WTC11 (cell line): ENCODE measurements around the gene FCHSD1. TPM values are rescaled to one million over a fixed set of nuclear protein-coding genes. Genes with fewer than 3 reads are reported as not detected.

ENCODE experiments used
- ATAC-seq: fragments of 200-7000 bp; cut with Tn5 transposase; 2 replicates; pipeline ENCODE4 v1.10.0; 2021; ENCODE audit warnings: mild to moderate bottlenecking, moderate library complexity
- CTCF ChIA-PET: fragments of 300-600 bp; sonication (Branson Sonifier 250); formaldehyde crosslinking; loops from one replicate; lab custom pipeline; 2021; ENCODE audit warnings: antibody characterized with exemption; lab: Charles Lee
- POLR2A ChIA-PET: fragments of 350-600 bp; sonication (Branson Sonifier 250); formaldehyde crosslinking; loops from one replicate; lab custom pipeline; 2021; ENCODE audit warnings: antibody characterized with exemption; lab: Charles Lee
- DNase-seq: peaks from one replicate; pipeline ENCODE4 v3.0.0; 2021; ENCODE audit warnings: low spot score
- H3K27ac Mint-ChIP-seq: 2 replicates; pipeline ENCODE4 v1.8.0; 2021; ENCODE audit warnings: mixed read lengths
- H3K27me3 Mint-ChIP-seq: 2 replicates; pipeline ENCODE4 v1.8.0; 2021; ENCODE audit warnings: low read depth, mild to moderate bottlenecking, moderate library complexity, mixed read lengths
- H3K36me3 Mint-ChIP-seq: 2 replicates; pipeline ENCODE4 v1.8.0; 2021; ENCODE audit warnings: mixed read lengths
- H3K4me1 Mint-ChIP-seq: 2 replicates; pipeline ENCODE4 v1.8.0; 2022; ENCODE audit warnings: mixed read lengths
- H3K4me3 Mint-ChIP-seq: 2 replicates; pipeline ENCODE4 v1.8.0; 2021; ENCODE audit warnings: mild to moderate bottlenecking, moderate library complexity, mixed read lengths
- H3K9me3 Mint-ChIP-seq: 2 replicates; pipeline ENCODE4 v1.8.0; 2021; ENCODE audit warnings: mixed read lengths
- CREB1 ChIP-seq: sonication (generic); formaldehyde crosslinking; IDR thresholded peaks from 2 replicates; pipeline ENCODE4 v1.8.0; 2023; ENCODE audit warnings: mild to moderate bottlenecking, missing genetic modification reagents
- ESRRA ChIP-seq: sonication (generic); formaldehyde crosslinking; IDR thresholded peaks from 2 replicates; pipeline ENCODE4 v1.8.1; 2022; ENCODE audit warnings: mild to moderate bottlenecking, missing genetic modification reagents, borderline replicate concordance
- FOXP4 ChIP-seq: sonication (generic); formaldehyde crosslinking; IDR thresholded peaks from 2 replicates; pipeline ENCODE4 v1.8.0; 2022; ENCODE audit warnings: mild to moderate bottlenecking, missing genetic modification reagents
- IRF2 ChIP-seq: sonication (generic); formaldehyde crosslinking; IDR thresholded peaks from 2 replicates; pipeline ENCODE4 v1.8.0; 2022; ENCODE audit warnings: low read depth, missing genetic modification reagents, borderline replicate concordance
- MLX ChIP-seq: sonication (generic); formaldehyde crosslinking; IDR thresholded peaks from 2 replicates; pipeline ENCODE4 v1.8.1; 2023; ENCODE audit warnings: mild to moderate bottlenecking, missing genetic modification reagents, moderate library complexity
- NR3C1 ChIP-seq: sonication (generic); formaldehyde crosslinking; conservative IDR thresholded peaks from 2 replicates; pipeline ENCODE4 v1.8.1; 2023; ENCODE audit warnings: low read depth, mild to moderate bottlenecking, missing genetic modification reagents
- SP1 ChIP-seq: sonication (generic); formaldehyde crosslinking; conservative IDR thresholded peaks from 2 replicates; pipeline ENCODE4 v1.8.1; 2022; ENCODE audit warnings: missing genetic modification reagents
- TEAD4 ChIP-seq: sonication (generic); formaldehyde crosslinking; IDR thresholded peaks from 2 replicates; pipeline ENCODE4 v1.8.0; 2022; ENCODE audit warnings: mild to moderate bottlenecking, missing genetic modification reagents
- ZNF232 ChIP-seq: sonication (generic); formaldehyde crosslinking; IDR thresholded peaks from 2 replicates; pipeline ENCODE4 v1.8.0; 2022; ENCODE audit warnings: mild to moderate bottlenecking, missing genetic modification reagents
- total RNA-seq: library from RNA; stranded (reverse); gene quantifications from 3 replicates; pipeline ENCODE4 v1.2.3, GENCODE V29; 2021
- TF ChIP-seq, protein P1 (sequence below): fragments of 250-450 bp; sonication (Bioruptor Pico); IDR thresholded peaks from 2 replicates; pipeline ENCODE4 v1.9.0; 2021; ENCODE audit warnings: mild to moderate bottlenecking
- TF ChIP-seq, protein P2 (sequence below): sonication (generic); formaldehyde crosslinking; IDR thresholded peaks from 2 replicates; pipeline ENCODE4 v1.8.0; 2023; ENCODE audit warnings: missing genetic modification reagents
- TF ChIP-seq, protein P3 (sequence below): fragments of 200-600 bp; IDR thresholded peaks from 2 replicates; pipeline ENCODE4 v1.8.0; 2022; ENCODE audit warnings: antibody characterized with exemption
- TF ChIP-seq, protein P4 (sequence below): sonication (generic); formaldehyde crosslinking; conservative IDR thresholded peaks from 2 replicates; pipeline ENCODE4 v1.8.1; 2023; ENCODE audit warnings: mild to moderate bottlenecking, low read depth, missing genetic modification reagents, moderate library complexity
- TF ChIP-seq, protein P5 (sequence below): sonication (generic); formaldehyde crosslinking; conservative IDR thresholded peaks from 2 replicates; pipeline ENCODE4 v1.8.1; 2022; ENCODE audit warnings: mild to moderate bottlenecking, missing genetic modification reagents

Gene FCHSD1
- total RNA-seq, 1 experiment from 2014 or later, result 50.3 TPM

DNA sequence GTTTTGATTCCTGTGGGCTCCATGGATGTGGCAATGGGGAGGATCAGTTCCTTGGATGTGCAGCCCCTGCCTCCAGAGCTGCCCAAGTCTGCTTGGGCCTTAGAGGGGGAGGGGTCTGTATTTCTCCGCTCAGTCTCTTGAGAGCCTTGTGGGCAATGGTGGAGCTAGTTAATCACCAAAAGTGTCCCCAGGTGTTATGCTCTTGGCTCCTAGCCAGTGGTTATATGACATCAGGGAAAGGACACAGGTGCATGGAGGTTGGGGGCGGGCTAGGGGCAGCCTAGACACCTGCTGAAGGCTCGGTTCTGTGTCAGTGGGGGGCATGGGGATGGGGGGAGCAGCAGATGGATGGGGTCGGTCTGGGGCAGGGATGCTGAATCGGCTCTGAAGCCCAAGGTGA, 43.3 kb upstream of the FCHSD1 start:
- H3K4me1 Mint-ChIP-seq, result peaks cover 29% of the 10 kb centered on the region
- POLR2A ChIA-PET, result no interaction called here
- H3K27me3 Mint-ChIP-seq, result peaks cover 9% of the 10 kb centered on the region

More for the DNA sequence above, 43.3 kb upstream of the FCHSD1 start:
- no peak for TF ChIP-seq SP1
- no peak for TF ChIP-seq MLX (CRISPR knock-in tag)
- TF ChIP-seq NR3C1, result no peak
- TF ChIP-seq IRF2 (CRISPR knock-in tag), result no peak
- no peak for TF ChIP-seq ZNF232 (CRISPR knock-in tag)
- TF ChIP-seq, protein P1, sequence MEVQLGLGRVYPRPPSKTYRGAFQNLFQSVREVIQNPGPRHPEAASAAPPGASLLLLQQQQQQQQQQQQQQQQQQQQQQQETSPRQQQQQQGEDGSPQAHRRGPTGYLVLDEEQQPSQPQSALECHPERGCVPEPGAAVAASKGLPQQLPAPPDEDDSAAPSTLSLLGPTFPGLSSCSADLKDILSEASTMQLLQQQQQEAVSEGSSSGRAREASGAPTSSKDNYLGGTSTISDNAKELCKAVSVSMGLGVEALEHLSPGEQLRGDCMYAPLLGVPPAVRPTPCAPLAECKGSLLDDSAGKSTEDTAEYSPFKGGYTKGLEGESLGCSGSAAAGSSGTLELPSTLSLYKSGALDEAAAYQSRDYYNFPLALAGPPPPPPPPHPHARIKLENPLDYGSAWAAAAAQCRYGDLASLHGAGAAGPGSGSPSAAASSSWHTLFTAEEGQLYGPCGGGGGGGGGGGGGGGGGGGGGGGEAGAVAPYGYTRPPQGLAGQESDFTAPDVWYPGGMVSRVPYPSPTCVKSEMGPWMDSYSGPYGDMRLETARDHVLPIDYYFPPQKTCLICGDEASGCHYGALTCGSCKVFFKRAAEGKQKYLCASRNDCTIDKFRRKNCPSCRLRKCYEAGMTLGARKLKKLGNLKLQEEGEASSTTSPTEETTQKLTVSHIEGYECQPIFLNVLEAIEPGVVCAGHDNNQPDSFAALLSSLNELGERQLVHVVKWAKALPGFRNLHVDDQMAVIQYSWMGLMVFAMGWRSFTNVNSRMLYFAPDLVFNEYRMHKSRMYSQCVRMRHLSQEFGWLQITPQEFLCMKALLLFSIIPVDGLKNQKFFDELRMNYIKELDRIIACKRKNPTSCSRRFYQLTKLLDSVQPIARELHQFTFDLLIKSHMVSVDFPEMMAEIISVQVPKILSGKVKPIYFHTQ (CRISPR knock-in tag), result no peak
- TF ChIP-seq TEAD4 (CRISPR knock-in tag), result no peak
- no peak for TF ChIP-seq CREB1 (CRISPR knock-in tag)
- no peak for TF ChIP-seq ESRRA
- TF ChIP-seq, protein P2, sequence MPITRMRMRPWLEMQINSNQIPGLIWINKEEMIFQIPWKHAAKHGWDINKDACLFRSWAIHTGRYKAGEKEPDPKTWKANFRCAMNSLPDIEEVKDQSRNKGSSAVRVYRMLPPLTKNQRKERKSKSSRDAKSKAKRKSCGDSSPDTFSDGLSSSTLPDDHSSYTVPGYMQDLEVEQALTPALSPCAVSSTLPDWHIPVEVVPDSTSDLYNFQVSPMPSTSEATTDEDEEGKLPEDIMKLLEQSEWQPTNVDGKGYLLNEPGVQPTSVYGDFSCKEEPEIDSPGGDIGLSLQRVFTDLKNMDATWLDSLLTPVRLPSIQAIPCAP (CRISPR knock-in tag), result no peak
- TF ChIP-seq, protein P3, sequence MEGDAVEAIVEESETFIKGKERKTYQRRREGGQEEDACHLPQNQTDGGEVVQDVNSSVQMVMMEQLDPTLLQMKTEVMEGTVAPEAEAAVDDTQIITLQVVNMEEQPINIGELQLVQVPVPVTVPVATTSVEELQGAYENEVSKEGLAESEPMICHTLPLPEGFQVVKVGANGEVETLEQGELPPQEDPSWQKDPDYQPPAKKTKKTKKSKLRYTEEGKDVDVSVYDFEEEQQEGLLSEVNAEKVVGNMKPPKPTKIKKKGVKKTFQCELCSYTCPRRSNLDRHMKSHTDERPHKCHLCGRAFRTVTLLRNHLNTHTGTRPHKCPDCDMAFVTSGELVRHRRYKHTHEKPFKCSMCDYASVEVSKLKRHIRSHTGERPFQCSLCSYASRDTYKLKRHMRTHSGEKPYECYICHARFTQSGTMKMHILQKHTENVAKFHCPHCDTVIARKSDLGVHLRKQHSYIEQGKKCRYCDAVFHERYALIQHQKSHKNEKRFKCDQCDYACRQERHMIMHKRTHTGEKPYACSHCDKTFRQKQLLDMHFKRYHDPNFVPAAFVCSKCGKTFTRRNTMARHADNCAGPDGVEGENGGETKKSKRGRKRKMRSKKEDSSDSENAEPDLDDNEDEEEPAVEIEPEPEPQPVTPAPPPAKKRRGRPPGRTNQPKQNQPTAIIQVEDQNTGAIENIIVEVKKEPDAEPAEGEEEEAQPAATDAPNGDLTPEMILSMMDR, result no peak
- TF ChIP-seq FOXP4 (CRISPR knock-in tag), result no peak
- TF ChIP-seq, protein P4, sequence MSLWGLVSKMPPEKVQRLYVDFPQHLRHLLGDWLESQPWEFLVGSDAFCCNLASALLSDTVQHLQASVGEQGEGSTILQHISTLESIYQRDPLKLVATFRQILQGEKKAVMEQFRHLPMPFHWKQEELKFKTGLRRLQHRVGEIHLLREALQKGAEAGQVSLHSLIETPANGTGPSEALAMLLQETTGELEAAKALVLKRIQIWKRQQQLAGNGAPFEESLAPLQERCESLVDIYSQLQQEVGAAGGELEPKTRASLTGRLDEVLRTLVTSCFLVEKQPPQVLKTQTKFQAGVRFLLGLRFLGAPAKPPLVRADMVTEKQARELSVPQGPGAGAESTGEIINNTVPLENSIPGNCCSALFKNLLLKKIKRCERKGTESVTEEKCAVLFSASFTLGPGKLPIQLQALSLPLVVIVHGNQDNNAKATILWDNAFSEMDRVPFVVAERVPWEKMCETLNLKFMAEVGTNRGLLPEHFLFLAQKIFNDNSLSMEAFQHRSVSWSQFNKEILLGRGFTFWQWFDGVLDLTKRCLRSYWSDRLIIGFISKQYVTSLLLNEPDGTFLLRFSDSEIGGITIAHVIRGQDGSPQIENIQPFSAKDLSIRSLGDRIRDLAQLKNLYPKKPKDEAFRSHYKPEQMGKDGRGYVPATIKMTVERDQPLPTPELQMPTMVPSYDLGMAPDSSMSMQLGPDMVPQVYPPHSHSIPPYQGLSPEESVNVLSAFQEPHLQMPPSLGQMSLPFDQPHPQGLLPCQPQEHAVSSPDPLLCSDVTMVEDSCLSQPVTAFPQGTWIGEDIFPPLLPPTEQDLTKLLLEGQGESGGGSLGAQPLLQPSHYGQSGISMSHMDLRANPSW (CRISPR knock-in tag), result no peak
- TF ChIP-seq, protein P5, sequence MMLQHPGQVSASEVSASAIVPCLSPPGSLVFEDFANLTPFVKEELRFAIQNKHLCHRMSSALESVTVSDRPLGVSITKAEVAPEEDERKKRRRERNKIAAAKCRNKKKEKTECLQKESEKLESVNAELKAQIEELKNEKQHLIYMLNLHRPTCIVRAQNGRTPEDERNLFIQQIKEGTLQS (CRISPR knock-in tag), result no peak
- Mint-ChIP-seq H3K4me3 (no peak overlapping the region), H3K9me3 (no peaks in the 10 kb centered on the region), H3K36me3 (no peaks in the 10 kb centered on the region), H3K27ac (no peak overlapping the region)
- ATAC-seq (no peak), DNase-seq (no peak)
- CTCF ChIA-PET, result interaction anchor here (1.0 to 8.3 kb wide), 9 partner anchors 30 to 274 kb away, joined by 3 to 136 read pairs (median 6); partner anchors contain the start of genes PCDH1, PCDH12 and RNF14
